ENCODE results near the gene RAI1.

GRCh38 chr17:17659340-17659739 lies 21.9 kb upstream of the RAI1 start:
- TF ChIP-seq POLR2A (IDR thresholded peaks at IDR 0.05) (no peak), CTCF (IDR thresholded peaks at IDR 0.05) (no peak)

All from lower leg skin (tissue), 3 donors.